ENCODE measurements around the gene SMC4. TPM values are rescaled to one million over a fixed set of nuclear protein-coding genes. Genes with fewer than 3 reads are reported as not detected.

SMC4 gene
- 14.3 and 28.8 TPM in 2 replicates for total RNA-seq

GRCh38 chr3:160399125-160400029, at the start of gene SMC4, which contains the start of gene IFT80:
TSS of gene SMC4 (plus strand) at chr3:160399650. CDS start at chr3:160400827, 1,177 bp downstream.
TSS of gene IFT80 (minus strand) at chr3:160399225. CDS start at chr3:160384600, 14,625 bp downstream.

DNA sequence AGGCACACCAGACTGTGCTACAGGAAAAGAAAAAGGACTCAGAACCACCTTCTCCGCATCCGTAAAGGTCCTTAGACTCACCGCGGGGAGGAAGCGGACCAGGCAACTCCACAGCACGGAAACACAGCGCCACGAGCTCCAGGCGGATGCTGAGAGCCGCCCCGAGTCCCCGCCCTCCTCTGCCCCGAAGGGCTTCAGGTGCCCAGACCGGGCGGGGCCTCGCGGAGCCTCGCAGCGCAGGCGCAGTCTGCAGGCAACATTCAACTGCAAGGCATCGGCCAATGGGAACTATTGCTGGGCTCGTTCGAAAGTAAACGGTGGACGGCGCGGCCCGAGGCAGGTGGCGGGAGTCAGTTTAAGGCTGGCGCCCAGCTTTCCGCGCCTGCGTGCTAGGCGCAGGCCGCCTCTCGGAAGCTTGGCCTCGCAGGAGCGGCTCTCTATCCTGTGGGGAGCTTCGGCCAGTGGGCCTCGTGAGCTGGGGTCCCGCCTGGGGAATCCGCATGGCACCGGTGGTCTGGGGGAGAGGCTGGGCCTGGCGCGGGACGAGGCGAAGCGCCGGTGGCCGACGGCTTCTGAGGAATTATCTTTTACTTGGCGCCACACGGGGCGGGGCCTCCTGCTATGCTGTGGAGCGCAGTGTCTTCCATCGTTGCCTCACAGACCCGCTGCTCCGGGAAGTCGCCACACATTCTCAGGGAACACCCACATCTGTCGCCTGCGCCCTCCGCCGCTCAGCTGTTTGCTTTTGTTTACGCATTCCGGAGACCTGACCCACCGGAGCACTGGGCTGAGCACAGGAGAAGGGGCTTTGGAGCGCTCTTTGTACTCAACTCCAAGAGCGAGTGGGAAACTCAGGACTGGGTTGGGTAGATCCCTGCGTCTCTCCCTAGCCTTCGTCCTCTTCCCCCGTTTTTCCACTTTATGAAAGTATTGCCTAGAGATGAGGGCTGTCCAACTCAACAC, 50.5 kb downstream of the SMC4 start, which contains the start of gene TRIM59:
TSS of gene TRIM59 (minus strand) at position 151 of the 963 bp plus-strand sequence. CDS start 10,603 bp downstream, outside the sequence.

Other genes starting within 250 kb of the SMC4 start
- 0.16 TPM in 1 of 2 replicates, not detected in the other for gene C3orf80, start 174.2 kb upstream of the SMC4 start, total RNA-seq
- gene IFT80, start 425 bp upstream of the SMC4 start, total RNA-seq, result 51.5 and 69.0 TPM in 2 replicates
- gene TRIM59, start 50.1 kb downstream of the SMC4 start, total RNA-seq, result 5.8 and 16.1 TPM in 2 replicates
- 22.5 and 33.9 TPM in 2 replicates for gene KPNA4, start 165.9 kb downstream of the SMC4 start, total RNA-seq

Measured in bronchial smooth muscle cell (primary cell).